GM12891 (cell line): ENCODE data around the gene CTSF.

Experiments
- PAX5 ChIP-seq: IDR thresholded peaks from 2 replicates; pipeline ENCODE4 v1.6.1; 2011; ENCODE audit warnings: low read length, moderate library complexity, mild to moderate bottlenecking; ENCODE audit not compliant: insufficient read depth, severe bottlenecking
- POLR2A ChIP-seq: IDR thresholded peaks from 2 replicates; pipeline ENCODE4 v1.6.1; 2011; ENCODE audit warnings: low read depth, low read length, control low read depth
- POLR2AphosphoS5 ChIP-seq: IDR thresholded peaks from 2 replicates; pipeline ENCODE4 v1.6.1; 2011; ENCODE audit warnings: low read depth, low read length, control low read depth
- POU2F2 ChIP-seq: IDR thresholded peaks from 2 replicates; pipeline ENCODE4 v1.6.1; 2011; ENCODE audit warnings: low read depth, mild to moderate bottlenecking, control low read depth, low read length, moderate library complexity
- SPI1 ChIP-seq: IDR thresholded peaks from 2 replicates; pipeline ENCODE4 v1.6.1; 2011; ENCODE audit warnings: low read depth, low read length, control low read depth
- TAF1 ChIP-seq: IDR thresholded peaks from 2 replicates; pipeline ENCODE4 v1.6.1; 2011; ENCODE audit warnings: low read depth, low read length, control low read depth

DNA sequence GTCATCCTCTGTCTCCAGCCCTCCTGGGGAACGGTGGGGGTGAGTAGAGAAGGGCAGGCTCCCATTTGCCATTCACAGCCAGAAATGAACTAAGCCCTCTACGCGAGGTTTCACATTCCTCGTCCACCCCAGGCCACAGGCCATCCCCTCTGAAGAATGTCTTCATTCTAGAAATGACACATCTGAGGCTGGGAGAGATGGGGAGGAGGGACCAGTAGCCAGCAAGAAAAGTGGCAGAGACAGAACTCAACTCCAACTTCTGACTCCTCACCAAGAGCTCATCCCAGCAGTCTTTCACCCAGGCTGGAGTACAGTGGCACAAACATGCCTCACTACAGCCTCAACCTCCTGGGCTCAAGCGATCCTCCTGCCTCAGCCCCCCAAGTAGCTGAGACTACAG lies 3.4 kb downstream of the CTSF start:
- TF ChIP-seq POLR2A (no peak), SPI1 (no peak), POLR2AphosphoS5 (no peak), TAF1 (no peak), PAX5 (no peak), POU2F2 (no peak)
